ENCODE results near the gene MAGOHB.
"Not testable (repeated sequence)": the region's sequence is repeated elsewhere in the genome, so short reads cannot be mapped to it uniquely, and the experiment has no call there.

GRCh38 chr12:10582133-10582532 lies 31.3 kb downstream of the MAGOHB start:
- TF ChIP-seq, protein P1, sequence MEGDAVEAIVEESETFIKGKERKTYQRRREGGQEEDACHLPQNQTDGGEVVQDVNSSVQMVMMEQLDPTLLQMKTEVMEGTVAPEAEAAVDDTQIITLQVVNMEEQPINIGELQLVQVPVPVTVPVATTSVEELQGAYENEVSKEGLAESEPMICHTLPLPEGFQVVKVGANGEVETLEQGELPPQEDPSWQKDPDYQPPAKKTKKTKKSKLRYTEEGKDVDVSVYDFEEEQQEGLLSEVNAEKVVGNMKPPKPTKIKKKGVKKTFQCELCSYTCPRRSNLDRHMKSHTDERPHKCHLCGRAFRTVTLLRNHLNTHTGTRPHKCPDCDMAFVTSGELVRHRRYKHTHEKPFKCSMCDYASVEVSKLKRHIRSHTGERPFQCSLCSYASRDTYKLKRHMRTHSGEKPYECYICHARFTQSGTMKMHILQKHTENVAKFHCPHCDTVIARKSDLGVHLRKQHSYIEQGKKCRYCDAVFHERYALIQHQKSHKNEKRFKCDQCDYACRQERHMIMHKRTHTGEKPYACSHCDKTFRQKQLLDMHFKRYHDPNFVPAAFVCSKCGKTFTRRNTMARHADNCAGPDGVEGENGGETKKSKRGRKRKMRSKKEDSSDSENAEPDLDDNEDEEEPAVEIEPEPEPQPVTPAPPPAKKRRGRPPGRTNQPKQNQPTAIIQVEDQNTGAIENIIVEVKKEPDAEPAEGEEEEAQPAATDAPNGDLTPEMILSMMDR (IDR thresholded peaks at IDR 0.05; ENCODE audit: insufficient read depth, low read length, poor library complexity, severe bottlenecking) = not testable (repeated sequence)
- not testable (repeated sequence) for TF ChIP-seq EZH2phosphoT487 (conservative IDR thresholded peaks at IDR 0.05; ENCODE audit: low read length)

Data from SU-DHL-6 (cell line).